Activated CD8-positive, alpha-beta memory T cell treated with anti-CD3 and anti-CD28 coated beads, Interleukin-2, amount 50 U/mL, for 24 hours (primary cell): Measurements from ENCODE around the gene SARDH.

Experiments
- DNase-seq: peaks from one replicate; pipeline ENCODE4 v3.0.0-alpha.2; 2020; ENCODE audit errors: extremely low read depth

The SARDH gene

DNA sequence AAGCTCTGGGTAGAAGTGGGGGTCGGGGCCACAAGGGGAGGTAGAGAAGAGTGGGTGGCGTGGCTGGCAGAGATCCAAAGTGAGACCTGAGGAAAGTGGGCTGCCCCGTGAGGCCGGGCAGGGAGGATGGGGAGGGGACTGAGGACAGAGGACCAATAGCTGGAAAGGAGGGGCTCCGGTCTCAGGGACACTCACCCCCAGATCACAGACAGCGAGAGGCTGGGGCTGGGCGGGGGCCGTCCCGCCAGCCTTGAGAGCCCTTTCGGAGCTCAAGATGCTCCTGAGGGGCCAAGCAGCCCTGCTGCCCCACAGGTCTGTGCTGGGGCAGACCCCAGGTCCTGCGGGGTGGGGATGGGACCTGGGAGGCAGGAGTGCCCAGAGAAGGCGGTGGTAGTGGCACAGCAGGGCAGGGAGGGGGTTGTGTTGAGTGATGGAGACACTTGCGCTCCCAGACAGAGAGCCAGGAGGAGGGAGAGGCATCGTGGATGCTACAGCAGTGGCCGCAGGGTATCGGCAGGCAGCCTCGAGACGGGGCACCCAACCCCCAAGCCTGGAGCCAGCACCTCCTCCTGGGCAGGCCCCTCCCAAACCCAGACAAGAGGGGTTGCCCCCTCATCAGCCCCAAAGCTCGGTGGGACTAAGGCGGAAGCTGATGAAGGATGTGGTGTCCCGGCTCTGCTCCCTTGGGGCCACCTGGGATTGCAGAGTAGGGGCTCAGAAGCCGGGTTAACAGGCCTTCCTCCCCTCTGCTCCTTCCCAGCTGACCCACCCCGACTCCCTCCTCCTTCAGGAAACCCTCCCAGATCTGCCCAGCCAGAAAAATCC is 3.4 kb downstream of the SARDH start:
- DNase-seq, result no peak

DNA sequence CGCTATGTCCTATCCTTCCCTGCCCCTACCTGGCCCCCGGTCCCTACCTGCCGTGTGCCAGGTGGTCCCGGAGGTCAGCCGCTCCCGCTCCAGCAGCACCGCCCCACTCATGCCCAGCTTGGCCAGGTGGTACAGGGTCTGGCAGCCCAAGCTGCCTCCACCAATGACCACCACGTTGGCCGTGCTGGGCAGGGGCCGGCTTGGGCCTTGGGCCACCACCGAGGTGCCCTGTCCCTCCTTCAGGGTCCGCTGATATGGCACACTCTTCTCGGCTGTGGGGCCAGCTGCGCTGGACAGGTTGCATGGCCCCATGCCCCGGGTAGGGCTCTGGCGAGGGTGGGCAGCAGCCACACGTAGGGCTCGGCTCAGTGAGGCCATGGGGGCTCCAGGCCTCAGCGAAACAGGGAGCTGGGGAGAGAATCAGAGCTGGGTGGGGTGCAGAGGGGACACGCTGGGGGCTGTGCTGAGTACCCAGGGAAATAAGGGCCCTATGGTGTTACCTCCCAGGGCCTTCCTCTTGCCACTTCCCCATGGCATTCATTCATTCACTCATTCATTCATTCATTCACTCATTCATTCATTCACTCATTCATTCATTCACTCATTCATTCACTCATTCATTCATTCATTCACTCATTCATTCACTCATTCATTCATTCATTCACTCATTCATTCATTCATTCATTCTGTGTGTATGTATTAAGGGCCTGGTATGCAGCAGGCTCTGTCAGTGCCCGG is 4.2 kb downstream of the SARDH start:
- no peak for DNase-seq

DNA sequence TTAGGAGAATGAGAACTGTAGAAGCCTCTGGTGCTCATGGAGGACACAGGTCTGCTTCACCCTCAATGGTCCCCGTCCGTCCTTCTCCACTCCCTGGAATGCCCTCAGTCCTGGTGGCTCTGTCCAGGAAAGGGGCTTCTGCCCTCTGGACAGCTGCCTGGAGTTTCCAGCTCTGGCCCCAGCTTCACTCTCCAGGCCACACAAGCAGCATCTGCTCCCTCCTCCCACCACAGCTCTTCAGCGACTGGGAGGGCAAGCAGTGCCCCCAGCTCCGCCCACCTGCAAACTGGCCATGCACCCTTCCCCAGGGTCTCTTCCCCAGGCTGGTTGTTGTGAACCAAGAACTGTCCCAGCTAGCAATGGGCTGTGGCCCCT is 4.7 kb downstream of the SARDH start:
- DNase-seq, result no peak

DNA sequence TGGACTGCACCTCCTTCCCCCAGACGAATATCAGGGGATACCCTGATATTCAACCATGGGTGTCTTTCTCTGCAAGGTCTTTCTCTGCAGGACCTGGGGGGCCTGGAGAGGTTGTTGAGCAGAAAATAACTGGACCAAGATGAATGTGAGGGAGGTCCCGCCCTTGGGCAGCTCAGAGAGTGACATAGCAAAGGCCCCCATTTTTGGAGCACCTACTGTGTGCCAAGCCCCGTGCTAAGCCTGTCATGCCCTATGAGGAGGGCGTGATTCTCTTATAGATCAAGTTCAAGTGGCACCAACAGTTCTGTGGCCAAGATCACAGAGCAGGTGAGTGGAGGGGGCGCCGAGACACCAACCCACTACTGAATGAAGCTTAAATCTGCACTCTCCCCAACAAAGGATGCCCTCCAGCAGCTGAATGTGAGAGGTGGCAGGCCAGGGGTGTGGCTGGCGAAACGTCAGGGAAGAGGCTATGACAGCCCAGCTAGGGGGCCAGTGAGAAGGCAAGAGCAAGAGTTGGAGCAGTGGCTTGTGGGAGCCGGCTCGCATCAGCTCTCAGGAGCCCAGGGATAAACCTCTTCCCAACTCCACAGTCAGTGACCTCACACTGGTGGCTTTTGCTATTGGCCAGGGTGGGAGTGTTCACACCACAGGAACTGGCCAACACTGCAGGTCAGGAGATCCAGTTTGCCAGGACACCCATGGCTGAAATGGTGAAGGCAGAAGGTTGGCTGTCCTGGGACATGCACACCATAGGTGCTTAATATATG is 5.3 kb downstream of the SARDH start:
- no peak for DNase-seq

DNA sequence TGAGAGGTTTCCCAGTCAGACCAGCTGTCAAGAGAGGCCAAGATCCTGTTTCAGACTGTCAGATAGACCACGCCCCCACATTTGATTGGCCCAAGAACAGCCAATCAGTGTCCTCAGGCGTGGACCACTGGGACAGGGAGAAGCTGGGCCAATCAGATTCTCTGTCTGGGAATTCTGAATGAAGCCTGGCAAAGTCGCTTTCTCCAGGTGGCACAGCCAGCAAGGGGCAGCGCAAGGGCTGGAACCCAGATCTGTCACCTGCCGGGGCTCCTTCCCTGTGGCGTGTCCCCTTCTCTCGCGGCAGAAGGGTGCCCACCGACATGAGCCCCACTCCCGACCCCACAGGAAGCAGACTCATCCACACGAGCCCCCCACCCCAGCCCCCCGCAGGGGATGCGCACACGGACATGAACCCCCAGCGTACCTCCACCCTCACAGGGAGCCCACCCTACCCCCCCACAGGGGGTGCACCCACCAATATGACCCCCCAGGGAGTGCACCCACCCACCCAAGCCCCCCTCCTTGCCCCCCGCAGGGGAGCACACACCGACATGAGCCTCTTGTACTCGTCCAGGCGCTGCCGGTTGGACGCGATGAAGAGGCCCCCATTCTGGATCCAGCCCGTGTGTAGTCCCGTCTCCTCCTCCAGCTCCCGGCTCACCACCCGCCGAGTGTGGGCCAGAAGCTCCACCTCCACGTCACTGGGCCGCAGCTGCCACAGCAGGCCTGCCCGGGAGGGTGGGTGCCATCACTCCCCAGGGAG is 6.1 kb downstream of the SARDH start:
- no peak for DNase-seq

DNA sequence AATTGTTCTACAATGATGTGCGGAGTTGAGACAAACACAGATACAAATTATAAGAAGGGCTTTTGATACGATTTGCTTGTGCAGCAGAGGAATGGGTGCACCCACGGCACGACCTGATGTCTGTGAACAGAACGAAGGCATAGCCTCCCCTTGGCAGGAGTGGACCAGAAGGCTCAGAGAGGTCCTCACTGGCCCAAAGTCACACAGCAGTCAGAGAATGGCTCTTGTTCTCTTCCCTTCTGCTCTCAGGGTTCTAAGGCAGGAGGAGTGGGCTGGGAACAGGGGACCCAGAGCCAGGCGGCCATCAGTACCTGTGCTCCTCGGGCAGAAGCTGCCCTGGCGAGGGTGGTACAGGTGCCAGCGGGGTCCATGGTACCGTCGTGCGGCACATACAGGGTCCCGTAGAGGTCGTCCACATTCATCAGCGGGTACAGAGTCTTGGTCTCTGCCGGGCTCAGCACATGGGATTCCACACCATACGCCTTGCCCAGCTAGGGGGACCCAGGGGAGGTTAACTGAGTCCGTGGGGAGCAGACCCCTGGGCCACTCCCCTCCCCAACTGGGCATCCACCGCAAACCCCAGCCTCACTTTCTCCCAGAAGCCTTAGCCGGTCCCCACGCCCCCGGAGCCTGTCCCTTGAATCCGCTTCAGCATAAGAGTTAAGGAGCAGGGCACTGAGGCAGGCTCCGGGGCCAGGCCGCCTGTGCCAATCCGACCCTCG is 7.0 kb downstream of the SARDH start:
- DNase-seq, result no peak

DNA sequence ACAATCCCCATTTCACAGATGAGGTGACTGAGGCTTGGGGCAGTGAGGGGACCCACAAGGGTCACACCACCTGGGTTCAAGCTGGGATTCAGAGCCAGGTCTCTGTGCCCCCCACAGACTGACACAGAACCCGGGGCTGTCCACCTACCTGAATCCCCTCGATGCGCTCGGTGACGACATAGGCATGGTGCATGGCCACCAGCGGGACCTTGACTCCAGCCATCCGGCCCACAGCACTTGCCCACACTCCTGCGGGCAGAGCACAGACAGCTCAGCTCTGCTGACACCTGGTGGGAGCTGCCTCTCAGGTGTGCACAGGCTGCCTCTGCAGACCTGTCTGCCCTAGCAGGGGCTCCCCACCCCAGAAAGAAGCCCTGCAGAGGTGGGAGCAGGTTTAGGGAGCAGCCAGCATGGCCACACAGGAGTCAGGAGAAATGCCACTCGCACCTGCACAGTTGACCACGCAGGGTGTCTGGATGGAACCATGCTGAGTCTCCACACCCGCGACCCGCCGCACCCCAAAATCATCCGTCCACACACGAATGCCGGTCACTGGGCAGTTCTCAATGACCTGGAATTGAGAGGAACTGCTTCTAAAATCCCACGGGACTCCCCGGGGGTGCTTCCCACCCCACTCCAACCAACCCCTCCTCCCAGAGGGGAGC is 8.4 kb downstream of the SARDH start:
- no peak for DNase-seq

DNA sequence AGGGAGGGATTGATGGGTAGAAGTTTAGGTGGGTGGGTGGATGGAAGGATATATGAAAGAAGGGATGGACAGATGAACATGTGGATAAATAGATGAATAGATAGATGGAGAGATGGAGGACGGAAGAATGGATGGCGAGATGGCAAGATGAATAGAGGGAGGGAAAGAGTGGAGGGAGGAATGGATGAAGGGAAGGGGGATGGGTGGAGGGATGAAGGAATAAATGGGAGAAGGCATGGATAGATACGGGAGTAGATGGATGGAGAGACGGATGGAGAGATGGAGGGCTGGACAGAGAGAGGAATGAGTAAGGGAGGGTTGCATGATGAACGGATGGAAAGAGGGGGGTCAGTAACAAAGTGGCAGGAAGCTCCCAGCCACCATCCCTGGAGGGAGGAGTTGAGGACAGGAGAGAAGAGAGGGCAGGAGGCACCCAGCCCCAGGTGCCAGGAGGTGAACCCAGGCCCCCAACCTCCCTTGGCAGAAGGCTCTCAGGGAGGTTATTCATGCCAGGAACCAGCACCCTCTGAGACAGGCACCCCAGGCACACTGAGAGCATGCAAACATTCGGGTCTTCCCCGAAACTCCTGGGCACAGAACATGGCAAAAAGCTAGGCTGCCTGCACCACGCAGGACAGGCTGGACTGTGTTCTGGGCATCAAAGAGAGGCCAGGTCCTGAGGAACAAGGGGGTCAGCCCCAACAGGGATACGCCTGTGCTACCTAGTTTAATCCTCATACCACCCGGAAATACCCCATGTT is 9.1 kb downstream of the SARDH start:
- DNase-seq, result no peak

DNA sequence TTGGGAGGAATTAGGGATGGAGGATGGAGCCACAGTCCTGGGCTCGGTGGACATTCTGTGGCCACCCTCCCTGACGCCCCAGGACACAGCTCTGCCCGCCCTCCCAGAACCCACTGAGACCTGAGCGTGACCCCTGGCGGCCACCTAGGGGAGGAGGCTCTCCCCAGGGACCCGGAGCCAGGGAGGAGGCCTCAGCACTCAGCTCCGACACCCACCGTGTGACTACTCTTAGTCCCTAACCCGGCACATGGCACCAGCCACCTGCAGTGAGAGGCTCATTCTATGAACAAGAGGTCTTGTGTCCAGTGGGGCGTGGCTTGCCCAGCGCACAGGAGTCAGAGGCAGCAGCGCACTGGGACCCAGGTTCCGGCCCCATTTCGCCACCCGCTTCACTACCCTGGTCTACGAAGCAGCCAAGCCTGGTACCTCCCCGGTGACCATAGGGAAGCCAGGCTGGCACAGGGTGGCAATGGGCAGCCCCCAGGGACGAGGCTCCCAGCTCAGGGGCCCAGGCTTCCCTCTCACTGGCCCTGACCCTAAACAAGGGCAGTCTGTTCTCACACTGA is 10.2 kb downstream of the SARDH start:
- no peak for DNase-seq

DNA sequence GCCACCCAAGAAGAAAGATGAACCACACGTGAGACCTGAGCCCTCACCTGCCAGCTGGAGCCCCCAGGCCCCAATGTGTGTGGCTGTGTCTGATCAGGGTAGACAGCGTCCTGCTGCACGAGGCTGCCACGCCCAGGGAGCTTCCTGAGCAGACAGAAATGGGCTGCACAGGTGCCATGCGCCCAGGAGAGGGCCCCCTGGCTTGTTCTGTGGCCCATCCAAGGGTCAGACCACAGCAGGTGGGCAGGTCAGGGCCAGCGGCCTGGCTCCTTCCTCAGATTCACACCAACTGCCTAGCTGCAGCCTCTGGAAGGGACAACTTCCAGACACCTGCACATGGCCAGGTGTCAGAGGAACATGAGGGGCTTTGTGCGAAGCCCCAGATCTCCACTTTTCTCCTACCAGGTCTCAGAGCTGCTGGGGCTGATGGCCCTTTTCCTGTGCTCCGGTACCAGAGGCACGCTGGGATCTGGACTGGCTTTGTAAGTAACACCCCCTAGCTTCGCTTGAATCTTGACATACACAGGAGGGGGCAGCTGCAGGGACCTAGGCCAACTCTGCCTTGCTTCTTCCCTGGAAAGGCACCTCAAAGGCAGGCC is 10.8 kb downstream of the SARDH start:
- no peak for DNase-seq

DNA sequence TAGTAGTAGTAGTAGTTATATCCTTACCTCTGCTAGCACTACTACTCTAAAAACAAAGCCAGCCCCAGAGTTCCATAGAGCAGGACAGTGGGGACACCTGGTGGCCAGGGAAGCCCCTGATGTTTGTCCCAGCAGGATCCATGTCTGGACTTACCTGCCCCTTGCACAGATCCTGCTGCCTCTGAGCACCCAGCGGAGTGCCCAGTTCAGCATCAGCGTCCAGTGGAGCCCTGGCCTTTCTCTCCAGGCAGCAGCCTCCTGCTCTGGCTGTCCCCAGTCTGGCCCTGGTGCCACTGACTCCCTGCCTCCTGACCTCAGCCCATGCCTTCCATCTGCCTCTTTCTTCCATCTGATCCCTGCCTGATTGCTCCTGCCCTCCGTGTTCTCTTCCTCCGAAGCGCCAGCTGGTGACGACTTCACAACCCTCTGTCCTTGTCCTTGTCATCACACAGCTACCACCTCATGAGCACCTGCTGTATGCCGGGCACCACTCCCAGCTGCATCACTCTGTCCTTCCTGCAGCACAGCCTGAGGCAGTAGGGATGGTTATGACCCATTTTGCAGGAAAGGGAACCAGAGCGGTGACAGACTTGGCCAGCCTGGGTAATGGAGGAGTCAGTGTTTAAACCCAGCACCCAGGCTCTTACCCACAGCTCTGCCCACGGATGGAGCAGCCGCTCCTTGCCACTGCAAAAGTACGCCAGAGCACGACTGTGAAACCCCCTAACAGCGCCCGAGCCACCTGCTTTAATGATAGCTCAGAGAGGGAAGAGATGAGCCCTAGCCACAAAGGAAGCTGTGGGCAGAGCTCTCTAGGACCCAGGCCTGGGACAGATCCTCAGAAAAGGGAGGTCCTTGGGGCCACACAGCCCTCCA is 11.5 kb downstream of the SARDH start:
- DNase-seq, result no peak

DNA sequence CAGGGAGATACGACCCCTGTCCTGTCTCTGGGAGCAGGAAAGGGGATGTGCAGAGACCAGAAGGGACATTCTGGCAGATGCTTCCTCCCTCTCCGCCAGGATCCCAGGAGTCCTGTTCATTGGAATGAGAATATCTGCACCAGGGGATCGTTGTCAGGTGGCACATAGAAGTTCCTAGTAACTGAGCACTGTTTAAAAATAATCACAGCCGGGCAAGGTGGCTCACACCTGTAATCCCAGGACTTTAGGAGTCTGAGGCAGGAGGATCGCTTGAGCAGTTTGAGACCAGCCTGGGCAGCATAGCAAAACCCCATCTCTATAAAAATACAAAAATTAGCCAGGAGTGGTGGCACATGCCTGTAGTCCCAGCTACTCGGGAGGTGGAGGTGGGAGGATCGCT is 12.3 kb downstream of the SARDH start:
- no peak for DNase-seq

DNA sequence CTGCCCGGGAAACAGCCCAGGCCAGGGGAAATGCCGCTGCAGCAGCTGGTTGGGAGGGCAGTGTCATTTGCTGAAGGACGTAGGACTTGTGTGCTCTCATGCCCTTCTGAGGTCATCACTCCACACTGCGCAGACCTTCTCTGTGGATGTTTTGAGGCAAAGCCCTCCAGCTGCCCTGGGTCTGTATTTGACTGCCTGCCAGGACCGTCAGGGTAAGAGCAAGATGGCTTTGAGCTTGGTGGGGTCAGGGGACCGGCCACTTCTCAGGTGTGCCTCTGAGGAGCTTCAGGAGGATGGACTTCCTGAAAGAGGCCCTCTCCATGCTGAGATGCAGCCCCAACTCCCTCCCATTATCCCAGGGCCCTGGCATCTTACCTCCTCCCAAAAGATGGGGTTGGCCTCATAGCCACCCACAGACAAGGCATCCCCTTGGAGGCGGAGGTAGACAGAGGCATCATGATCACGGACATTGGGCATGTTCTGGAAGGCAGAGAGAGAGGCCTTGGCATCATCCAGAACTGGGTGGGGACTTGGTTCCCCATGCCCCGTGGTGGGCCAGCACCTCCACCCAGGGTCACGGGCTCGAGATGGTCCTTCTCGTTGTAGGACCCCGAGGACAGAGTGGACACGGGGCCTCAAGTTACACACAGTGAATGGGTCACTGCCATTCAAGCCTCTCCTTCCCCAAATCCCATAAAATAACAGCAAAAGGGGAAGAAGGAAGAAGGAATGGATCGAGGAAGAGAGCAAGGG is 19.4 kb downstream of the SARDH start:
- no peak for DNase-seq

DNA sequence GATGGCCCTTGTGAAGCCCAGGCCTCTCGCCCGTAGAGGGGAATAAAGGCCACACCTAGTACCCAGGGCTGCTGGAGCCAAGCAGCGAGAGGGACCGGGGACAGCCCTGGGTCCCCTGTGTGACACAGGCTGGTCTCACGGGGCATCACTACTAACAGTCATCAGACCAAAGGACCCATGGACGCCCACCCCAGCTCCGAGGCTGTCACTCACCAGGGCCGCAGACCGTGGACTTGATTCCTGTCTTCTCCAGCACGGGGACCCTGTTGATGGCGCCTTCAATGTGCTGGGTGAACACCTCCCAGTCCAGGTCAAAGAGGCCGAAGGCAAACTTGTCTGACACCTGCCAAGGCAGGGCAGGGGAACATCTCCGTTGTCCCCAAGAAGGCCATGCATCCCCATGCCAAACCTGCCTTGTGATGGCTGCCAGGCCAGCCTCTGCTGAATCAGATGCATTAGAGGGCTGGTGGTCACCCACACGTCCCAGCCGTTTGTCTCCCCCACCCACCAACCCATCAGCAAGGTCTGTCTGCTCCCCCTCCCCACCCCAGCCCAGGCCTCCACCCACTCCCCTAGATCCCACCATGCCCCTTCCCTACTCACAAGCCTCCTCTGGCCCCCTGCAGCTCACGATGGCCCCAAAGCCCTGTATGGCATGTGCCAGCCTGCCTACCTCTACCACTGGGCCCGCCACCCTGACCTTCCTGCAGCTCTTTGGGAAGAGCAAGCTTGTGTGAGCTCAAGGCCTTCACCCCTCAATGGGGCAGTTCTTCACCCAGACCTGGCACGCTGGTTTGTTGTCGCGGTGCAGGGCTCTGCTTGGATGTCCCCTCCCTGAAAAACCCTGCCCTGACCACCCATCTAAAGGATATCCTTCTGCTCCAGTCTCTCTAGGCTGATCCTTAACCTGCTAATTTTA is 20.8 kb downstream of the SARDH start:
- no peak for DNase-seq

DNA sequence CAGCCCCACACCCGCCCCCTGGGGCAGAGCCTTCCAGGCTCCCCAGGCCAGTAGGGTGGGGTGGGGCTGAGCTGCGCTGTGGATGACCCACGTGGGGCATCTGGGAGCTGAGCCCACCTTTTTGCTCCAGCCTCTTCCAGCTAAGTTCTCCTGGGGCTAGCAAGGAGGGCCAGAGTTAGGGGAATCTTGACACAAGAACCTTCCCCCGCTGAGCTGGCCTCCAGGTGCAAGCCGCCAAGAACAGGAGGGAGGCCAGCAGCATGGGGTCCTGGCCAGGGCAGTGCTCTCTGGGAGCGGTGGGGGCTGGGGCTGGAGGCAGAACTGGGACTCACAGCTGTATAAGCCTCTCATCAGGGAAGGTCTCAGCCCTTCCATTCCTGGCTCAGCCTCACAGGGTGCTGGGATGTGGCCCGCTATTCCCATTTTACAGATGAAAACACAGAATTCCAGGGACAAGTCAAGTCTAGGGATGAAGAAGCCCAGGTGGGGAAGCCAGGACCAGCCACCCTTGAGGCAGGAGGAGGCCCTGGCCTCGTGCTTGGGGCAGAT is 21.5 kb downstream of the SARDH start:
- DNase-seq, result no peak
